Peyer's patch (tissue), 4 donors: ENCODE results near the gene CTXND1. TPM values are rescaled to one million over a fixed set of nuclear protein-coding genes. Genes with fewer than 3 reads are reported as not detected.

Source experiments
- DNase-seq, 3 donors: peaks; one replicate each; pipeline ENCODE4 v3.0.0-alpha.2; 2017 to 2019
- H3K27ac ChIP-seq, 4 donors: fragments of 200-600 bp; sonication (generic); one replicate each; pipeline ENCODE4 v1.5.1; 2016 to 2019
- H3K27me3 ChIP-seq, 2 donors: fragments of 200-600 bp; sonication (generic); one replicate each; pipeline ENCODE4 v1.5.1; 2019
- H3K36me3 ChIP-seq, 3 donors: fragments of 200-600 bp; sonication (generic); one replicate each; pipeline ENCODE4 v1.5.1; 2016 to 2019
- H3K4me1 ChIP-seq, 4 donors: fragments of 200-600 bp; sonication (generic); one replicate each; pipeline ENCODE4 v1.5.1; 2016 to 2019
- H3K4me3 ChIP-seq, 4 donors: fragments of 200-600 bp; sonication (generic); 1 replicate in 3 of 4; 2 replicates in 1 of 4; pipeline ENCODE4 v1.5.1; 2016 to 2019; ENCODE audit warnings: mild to moderate bottlenecking in 1 of 4
- H3K9me3 ChIP-seq, 4 donors: fragments of 200-600 bp; sonication (generic); one replicate each; pipeline ENCODE4 v1.5.1; 2016 to 2019; ENCODE audit warnings: mild to moderate bottlenecking in 1 of 4
- CTCF ChIP-seq, 6 experiments: fragments of 450-650 bp in 4 of 6; fragments of 200-600 bp in 2 of 6; sonication (generic) in 1 of 6; IDR thresholded peaks; one replicate each; pipeline ENCODE4 v1.5.1; 2017 to 2019; ENCODE audit warnings: antibody characterized with exemption in 6 of 6, mild to moderate bottlenecking in 3 of 6, moderate library complexity in 1 of 6
- POLR2A ChIP-seq, 2 donors: fragments of 450-650 bp; IDR thresholded peaks; one replicate each; pipeline ENCODE4 v1.5.1; 2017; ENCODE audit warnings: antibody characterized with exemption in 2 of 2, mild to moderate bottlenecking in 2 of 2, moderate library complexity in 2 of 2
- total RNA-seq, 4 donors: library from RNA; depleted of rRNA; stranded (reverse); fragments of >200 nt; gene quantifications; one replicate each; pipeline ENCODE4 v1.1.0, GENCODE V29; 2016

The CTXND1 gene
- total RNA-seq, 4 donors from 2014 or later, result 0.53 to 5.0 (median 0.54) TPM; not detected in 1

- H3K4me1 ChIP-seq, result peaks cover 0 to 19% (median 12%) of the 10 kb centered on the region in 4 donors
- no peaks in the 10 kb centered on the region for H3K9me3 ChIP-seq
- no peak for TF ChIP-seq POLR2A (IDR thresholded peaks at IDR 0.05)
- TF ChIP-seq CTCF (IDR thresholded peaks at IDR 0.05), result no peak
- H3K4me3 ChIP-seq, result no peak overlapping the region
- no peak for DNase-seq
- H3K27ac ChIP-seq, result no peak overlapping the region
- no peaks in the 10 kb centered on the region for H3K27me3 ChIP-seq
- H3K36me3 ChIP-seq, result peaks cover 0 to 13% (median 0%) of the 10 kb centered on the region in 3 donors
Observed at GRCh38 chr15:80163897-80164296, 88.1 kb downstream of the CTXND1 start.

GRCh38 chr15:80163217-80163616, 88.8 kb downstream of the CTXND1 start:
- Histone ChIP-seq H3K9me3 (no peaks in the 10 kb centered on the region), H3K4me1 (peaks cover 0 to 19% (median 12%) of the 10 kb centered on the region in 4 donors), H3K27ac (no peak overlapping the region), H3K4me3 (no peak overlapping the region), H3K36me3 (peaks cover 0 to 13% (median 0%) of the 10 kb centered on the region in 3 donors), H3K27me3 (no peaks in the 10 kb centered on the region)
- DNase-seq, result no peak
- TF ChIP-seq CTCF (IDR thresholded peaks at IDR 0.05) (no peak), POLR2A (IDR thresholded peaks at IDR 0.05) (no peak)

- no peaks in the 10 kb centered on the region for H3K27me3 ChIP-seq
- DNase-seq, result no peak
- peaks cover 0 to 13% (median 0%) of the 10 kb centered on the region in 3 donors for H3K36me3 ChIP-seq
- no peak overlapping the region for H3K4me3 ChIP-seq
- no peak for TF ChIP-seq POLR2A (IDR thresholded peaks at IDR 0.05)
- no peak for TF ChIP-seq CTCF (IDR thresholded peaks at IDR 0.05)
- H3K9me3 ChIP-seq, result no peaks in the 10 kb centered on the region
- peaks cover 0 to 19% (median 12%) of the 10 kb centered on the region in 4 donors for H3K4me1 ChIP-seq
- no peak overlapping the region for H3K27ac ChIP-seq
Observed at GRCh38 chr15:80162059-80162554, 89.9 kb downstream of the CTXND1 start.

- Histone ChIP-seq H3K4me3 (no peak overlapping the region), H3K9me3 (no peaks in the 10 kb centered on the region), H3K36me3 (peaks cover 0 to 13% (median 0%) of the 10 kb centered on the region in 3 donors), H3K4me1 (peaks cover 0 to 19% (median 12%) of the 10 kb centered on the region in 4 donors), H3K27ac (no peak overlapping the region), H3K27me3 (no peaks in the 10 kb centered on the region)
- DNase-seq, result no peak
- TF ChIP-seq POLR2A (IDR thresholded peaks at IDR 0.05) (no peak), CTCF (IDR thresholded peaks at IDR 0.05) (no peak)
Observed at GRCh38 chr15:80161468-80162016, 90.5 kb downstream of the CTXND1 start.

GRCh38 chr15:80160570-80161156, 91.3 kb downstream of the CTXND1 start:
- peaks cover 0 to 13% (median 0%) of the 10 kb centered on the region in 3 donors for H3K36me3 ChIP-seq
- H3K27ac ChIP-seq, result peak overlapping the region in 3 of 4 donors; percentile 24 to 57 (median 32)

More at GRCh38 chr15:80160570-80161156, 91.3 kb downstream of the CTXND1 start:
- TF ChIP-seq POLR2A (IDR thresholded peaks at IDR 0.05) (no peak), CTCF (IDR thresholded peaks at IDR 0.05) (no peak)
- H3K27me3 ChIP-seq, result no peaks in the 10 kb centered on the region
- peaks cover 0 to 19% (median 12%) of the 10 kb centered on the region in 4 donors for H3K4me1 ChIP-seq
- no peaks in the 10 kb centered on the region for H3K9me3 ChIP-seq
- H3K4me3 ChIP-seq, result no peak overlapping the region
- peak in 2 of 3 donors; percentile 61 to 80 for DNase-seq
